ENCODE data around the gene TOMT. TPM values are rescaled to one million over a fixed set of nuclear protein-coding genes. Genes with fewer than 3 reads are reported as not detected.

Gene TOMT
- total and polyA plus RNA-seq, 2 experiments from 2014 or later: not detected

- no peak for TF ChIP-seq JUNB (IDR thresholded peaks at IDR 0.05; ENCODE audit: unreplicated experiment)
- TF ChIP-seq, protein P1, sequence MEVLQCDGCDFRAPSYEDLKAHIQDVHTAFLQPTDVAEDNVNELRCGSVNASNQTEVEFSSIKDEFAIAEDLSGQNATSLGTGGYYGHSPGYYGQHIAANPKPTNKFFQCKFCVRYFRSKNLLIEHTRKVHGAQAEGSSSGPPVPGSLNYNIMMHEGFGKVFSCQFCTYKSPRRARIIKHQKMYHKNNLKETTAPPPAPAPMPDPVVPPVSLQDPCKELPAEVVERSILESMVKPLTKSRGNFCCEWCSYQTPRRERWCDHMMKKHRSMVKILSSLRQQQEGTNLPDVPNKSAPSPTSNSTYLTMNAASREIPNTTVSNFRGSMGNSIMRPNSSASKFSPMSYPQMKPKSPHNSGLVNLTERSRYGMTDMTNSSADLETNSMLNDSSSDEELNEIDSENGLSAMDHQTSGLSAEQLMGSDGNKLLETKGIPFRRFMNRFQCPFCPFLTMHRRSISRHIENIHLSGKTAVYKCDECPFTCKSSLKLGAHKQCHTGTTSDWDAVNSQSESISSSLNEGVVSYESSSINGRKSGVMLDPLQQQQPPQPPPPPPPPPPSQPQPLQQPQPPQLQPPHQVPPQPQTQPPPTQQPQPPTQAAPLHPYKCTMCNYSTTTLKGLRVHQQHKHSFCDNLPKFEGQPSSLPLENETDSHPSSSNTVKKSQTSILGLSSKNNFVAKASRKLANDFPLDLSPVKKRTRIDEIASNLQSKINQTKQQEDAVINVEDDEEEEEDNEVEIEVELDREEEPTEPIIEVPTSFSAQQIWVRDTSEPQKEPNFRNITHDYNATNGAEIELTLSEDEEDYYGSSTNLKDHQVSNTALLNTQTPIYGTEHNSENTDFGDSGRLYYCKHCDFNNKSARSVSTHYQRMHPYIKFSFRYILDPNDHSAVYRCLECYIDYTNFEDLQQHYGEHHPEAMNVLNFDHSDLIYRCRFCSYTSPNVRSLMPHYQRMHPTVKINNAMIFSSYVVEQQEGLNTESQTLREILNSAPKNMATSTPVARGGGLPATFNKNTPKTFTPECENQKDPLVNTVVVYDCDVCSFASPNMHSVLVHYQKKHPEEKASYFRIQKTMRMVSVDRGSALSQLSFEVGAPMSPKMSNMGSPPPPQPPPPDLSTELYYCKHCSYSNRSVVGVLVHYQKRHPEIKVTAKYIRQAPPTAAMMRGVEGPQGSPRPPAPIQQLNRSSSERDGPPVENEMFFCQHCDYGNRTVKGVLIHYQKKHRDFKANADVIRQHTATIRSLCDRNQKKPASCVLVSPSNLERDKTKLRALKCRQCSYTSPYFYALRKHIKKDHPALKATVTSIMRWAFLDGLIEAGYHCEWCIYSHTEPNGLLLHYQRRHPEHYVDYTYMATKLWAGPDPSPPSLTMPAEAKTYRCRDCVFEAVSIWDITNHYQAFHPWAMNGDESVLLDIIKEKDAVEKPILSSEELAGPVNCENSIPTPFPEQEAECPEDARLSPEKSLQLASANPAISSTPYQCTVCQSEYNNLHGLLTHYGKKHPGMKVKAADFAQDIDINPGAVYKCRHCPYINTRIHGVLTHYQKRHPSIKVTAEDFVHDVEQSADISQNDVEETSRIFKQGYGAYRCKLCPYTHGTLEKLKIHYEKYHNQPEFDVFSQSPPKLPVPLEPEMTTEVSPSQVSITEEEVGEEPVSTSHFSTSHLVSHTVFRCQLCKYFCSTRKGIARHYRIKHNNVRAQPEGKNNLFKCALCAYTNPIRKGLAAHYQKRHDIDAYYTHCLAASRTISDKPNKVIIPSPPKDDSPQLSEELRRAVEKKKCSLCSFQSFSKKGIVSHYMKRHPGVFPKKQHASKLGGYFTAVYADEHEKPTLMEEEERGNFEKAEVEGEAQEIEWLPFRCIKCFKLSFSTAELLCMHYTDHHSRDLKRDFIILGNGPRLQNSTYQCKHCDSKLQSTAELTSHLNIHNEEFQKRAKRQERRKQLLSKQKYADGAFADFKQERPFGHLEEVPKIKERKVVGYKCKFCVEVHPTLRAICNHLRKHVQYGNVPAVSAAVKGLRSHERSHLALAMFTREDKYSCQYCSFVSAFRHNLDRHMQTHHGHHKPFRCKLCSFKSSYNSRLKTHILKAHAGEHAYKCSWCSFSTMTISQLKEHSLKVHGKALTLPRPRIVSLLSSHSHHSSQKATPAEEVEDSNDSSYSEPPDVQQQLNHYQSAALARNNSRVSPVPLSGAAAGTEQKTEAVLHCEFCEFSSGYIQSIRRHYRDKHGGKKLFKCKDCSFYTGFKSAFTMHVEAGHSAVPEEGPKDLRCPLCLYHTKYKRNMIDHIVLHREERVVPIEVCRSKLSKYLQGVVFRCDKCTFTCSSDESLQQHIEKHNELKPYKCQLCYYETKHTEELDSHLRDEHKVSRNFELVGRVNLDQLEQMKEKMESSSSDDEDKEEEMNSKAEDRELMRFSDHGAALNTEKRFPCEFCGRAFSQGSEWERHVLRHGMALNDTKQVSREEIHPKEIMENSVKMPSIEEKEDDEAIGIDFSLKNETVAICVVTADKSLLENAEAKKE (CRISPR knock-in tag; IDR thresholded peaks at IDR 0.05): no peak
- no peak for TF ChIP-seq STAT1 (IDR thresholded peaks at IDR 0.05; ENCODE audit: unreplicated experiment)
- no peak for TF ChIP-seq ZNF331 (CRISPR knock-in tag; IDR thresholded peaks at IDR 0.05; ENCODE audit: low read depth)
- no peak for TF ChIP-seq NANOG (IDR thresholded peaks at IDR 0.05; ENCODE audit: borderline replicate concordance)
- TF ChIP-seq, protein P2, sequence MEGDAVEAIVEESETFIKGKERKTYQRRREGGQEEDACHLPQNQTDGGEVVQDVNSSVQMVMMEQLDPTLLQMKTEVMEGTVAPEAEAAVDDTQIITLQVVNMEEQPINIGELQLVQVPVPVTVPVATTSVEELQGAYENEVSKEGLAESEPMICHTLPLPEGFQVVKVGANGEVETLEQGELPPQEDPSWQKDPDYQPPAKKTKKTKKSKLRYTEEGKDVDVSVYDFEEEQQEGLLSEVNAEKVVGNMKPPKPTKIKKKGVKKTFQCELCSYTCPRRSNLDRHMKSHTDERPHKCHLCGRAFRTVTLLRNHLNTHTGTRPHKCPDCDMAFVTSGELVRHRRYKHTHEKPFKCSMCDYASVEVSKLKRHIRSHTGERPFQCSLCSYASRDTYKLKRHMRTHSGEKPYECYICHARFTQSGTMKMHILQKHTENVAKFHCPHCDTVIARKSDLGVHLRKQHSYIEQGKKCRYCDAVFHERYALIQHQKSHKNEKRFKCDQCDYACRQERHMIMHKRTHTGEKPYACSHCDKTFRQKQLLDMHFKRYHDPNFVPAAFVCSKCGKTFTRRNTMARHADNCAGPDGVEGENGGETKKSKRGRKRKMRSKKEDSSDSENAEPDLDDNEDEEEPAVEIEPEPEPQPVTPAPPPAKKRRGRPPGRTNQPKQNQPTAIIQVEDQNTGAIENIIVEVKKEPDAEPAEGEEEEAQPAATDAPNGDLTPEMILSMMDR (conservative IDR thresholded peaks at IDR 0.05; ENCODE audit: low read depth in 2 of 2): no peak
- TF ChIP-seq EZH2 (IDR thresholded peaks at IDR 0.05; ENCODE audit: low read depth, unreplicated experiment): no peak
- TF ChIP-seq CREB1 (CRISPR knock-in tag; IDR thresholded peaks at IDR 0.05; ENCODE audit: low read depth): no peak
- TF ChIP-seq, protein P3, sequence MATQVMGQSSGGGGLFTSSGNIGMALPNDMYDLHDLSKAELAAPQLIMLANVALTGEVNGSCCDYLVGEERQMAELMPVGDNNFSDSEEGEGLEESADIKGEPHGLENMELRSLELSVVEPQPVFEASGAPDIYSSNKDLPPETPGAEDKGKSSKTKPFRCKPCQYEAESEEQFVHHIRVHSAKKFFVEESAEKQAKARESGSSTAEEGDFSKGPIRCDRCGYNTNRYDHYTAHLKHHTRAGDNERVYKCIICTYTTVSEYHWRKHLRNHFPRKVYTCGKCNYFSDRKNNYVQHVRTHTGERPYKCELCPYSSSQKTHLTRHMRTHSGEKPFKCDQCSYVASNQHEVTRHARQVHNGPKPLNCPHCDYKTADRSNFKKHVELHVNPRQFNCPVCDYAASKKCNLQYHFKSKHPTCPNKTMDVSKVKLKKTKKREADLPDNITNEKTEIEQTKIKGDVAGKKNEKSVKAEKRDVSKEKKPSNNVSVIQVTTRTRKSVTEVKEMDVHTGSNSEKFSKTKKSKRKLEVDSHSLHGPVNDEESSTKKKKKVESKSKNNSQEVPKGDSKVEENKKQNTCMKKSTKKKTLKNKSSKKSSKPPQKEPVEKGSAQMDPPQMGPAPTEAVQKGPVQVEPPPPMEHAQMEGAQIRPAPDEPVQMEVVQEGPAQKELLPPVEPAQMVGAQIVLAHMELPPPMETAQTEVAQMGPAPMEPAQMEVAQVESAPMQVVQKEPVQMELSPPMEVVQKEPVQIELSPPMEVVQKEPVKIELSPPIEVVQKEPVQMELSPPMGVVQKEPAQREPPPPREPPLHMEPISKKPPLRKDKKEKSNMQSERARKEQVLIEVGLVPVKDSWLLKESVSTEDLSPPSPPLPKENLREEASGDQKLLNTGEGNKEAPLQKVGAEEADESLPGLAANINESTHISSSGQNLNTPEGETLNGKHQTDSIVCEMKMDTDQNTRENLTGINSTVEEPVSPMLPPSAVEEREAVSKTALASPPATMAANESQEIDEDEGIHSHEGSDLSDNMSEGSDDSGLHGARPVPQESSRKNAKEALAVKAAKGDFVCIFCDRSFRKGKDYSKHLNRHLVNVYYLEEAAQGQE (IDR thresholded peaks at IDR 0.05; ENCODE audit: unreplicated experiment): no peak
- TF ChIP-seq EZH2phosphoT487 (IDR thresholded peaks at IDR 0.05; ENCODE audit: unreplicated experiment): no peak
- TF ChIP-seq, protein P4, sequence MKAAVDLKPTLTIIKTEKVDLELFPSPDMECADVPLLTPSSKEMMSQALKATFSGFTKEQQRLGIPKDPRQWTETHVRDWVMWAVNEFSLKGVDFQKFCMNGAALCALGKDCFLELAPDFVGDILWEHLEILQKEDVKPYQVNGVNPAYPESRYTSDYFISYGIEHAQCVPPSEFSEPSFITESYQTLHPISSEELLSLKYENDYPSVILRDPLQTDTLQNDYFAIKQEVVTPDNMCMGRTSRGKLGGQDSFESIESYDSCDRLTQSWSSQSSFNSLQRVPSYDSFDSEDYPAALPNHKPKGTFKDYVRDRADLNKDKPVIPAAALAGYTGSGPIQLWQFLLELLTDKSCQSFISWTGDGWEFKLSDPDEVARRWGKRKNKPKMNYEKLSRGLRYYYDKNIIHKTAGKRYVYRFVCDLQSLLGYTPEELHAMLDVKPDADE (IDR thresholded peaks at IDR 0.05): no peak
- no peak for TF ChIP-seq POLR2AphosphoS5 (IDR thresholded peaks at IDR 0.05; ENCODE audit: low read depth)
- no peak for TF ChIP-seq ZNF114 (CRISPR knock-in tag; IDR thresholded peaks at IDR 0.05)
- H2AFZ ChIP-seq: no peak overlapping the region
- no peak overlapping the region for H3K4me3 Mint-ChIP-seq
- no peaks in the 10 kb centered on the region for H3K27me3 Mint-ChIP-seq (ENCODE audit: insufficient read depth, low read depth, poor library complexity)
- no peak overlapping the region for H3K4me2 ChIP-seq
- H3K27ac ChIP-seq (ENCODE audit: low read depth): no peak overlapping the region
- no peaks in the 10 kb centered on the region for H3K27me3 ChIP-seq (ENCODE audit: insufficient read depth)
- no peaks in the 10 kb centered on the region for H3F3A ChIP-seq (replicated peaks; ENCODE audit: low read depth)
- H3K36me3 Mint-ChIP-seq (ENCODE audit: low read depth): no peaks in the 10 kb centered on the region
- peaks cover 2% of the 10 kb centered on the region; the same call in 1 of the 3 replicates for H3K9me3 Mint-ChIP-seq
- H3K4me1 ChIP-seq (ENCODE audit: insufficient read depth): no peaks in the 10 kb centered on the region
- H3K4me3 ChIP-seq: no peak overlapping the region
- H3K9me2 ChIP-seq (ENCODE audit: insufficient read depth): peaks cover 8% of the 10 kb centered on the region; the same call in 1 of the 2 replicates
- no peaks in the 10 kb centered on the region for H3K4me1 Mint-ChIP-seq
- H3K79me2 ChIP-seq (replicated peaks; ENCODE audit: insufficient read depth): no peaks in the 10 kb centered on the region
- H3K27ac Mint-ChIP-seq: no peak overlapping the region
- no peaks in the 10 kb centered on the region for H4K20me1 ChIP-seq (replicated peaks; ENCODE audit: insufficient read depth)
- no peak for ATAC-seq
- no peak for DNase-seq (ENCODE audit: low spot score)
- no peaks in the 10 kb centered on the region for H3K36me3 ChIP-seq (ENCODE audit: insufficient read depth)
Measured at GRCh38 chr11:72150882-72151281, 45.2 kb downstream of the TOMT start.

All from GM23338 (cell line).